ENCODE measurements around the gene EMC10. TPM values are rescaled to one million over a fixed set of nuclear protein-coding genes. Genes with fewer than 3 reads are reported as not detected.

Gene EMC10
- total RNA-seq, 1 donor from 2014 or later = 98.8 TPM

GRCh38 chr19:50537769-50538230, 61.5 kb downstream of the EMC10 start:
- DNase-seq = peak; percentile 97
- Mint-ChIP-seq H3K27ac (ENCODE audit: unreplicated experiment) (no peak overlapping the region), H3K4me1 (ENCODE audit: low read depth, unreplicated experiment) (peaks cover 10% of the 10 kb centered on the region), H3K27me3 (ENCODE audit: unreplicated experiment) (peaks cover 3% of the 10 kb centered on the region), H3K36me3 (ENCODE audit: unreplicated experiment) (peaks cover 11% of the 10 kb centered on the region), H3K4me3 (ENCODE audit: unreplicated experiment) (no peak overlapping the region), H3K9me3 (ENCODE audit: unreplicated experiment) (peaks cover 12% of the 10 kb centered on the region)
- TF ChIP-seq, protein P1, sequence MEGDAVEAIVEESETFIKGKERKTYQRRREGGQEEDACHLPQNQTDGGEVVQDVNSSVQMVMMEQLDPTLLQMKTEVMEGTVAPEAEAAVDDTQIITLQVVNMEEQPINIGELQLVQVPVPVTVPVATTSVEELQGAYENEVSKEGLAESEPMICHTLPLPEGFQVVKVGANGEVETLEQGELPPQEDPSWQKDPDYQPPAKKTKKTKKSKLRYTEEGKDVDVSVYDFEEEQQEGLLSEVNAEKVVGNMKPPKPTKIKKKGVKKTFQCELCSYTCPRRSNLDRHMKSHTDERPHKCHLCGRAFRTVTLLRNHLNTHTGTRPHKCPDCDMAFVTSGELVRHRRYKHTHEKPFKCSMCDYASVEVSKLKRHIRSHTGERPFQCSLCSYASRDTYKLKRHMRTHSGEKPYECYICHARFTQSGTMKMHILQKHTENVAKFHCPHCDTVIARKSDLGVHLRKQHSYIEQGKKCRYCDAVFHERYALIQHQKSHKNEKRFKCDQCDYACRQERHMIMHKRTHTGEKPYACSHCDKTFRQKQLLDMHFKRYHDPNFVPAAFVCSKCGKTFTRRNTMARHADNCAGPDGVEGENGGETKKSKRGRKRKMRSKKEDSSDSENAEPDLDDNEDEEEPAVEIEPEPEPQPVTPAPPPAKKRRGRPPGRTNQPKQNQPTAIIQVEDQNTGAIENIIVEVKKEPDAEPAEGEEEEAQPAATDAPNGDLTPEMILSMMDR (IDR thresholded peaks at IDR 0.05; ENCODE audit: partially characterized antibody, unreplicated experiment) = peak; percentile 85

Other genes starting within 250 kb of the EMC10 start
- 10.6 TPM for gene KCNC3, start 147.1 kb upstream of the EMC10 start, total RNA-seq (ENCODE audit: unreplicated experiment)
- 0.88 TPM for gene NAPSA, start 110.9 kb upstream of the EMC10 start, total RNA-seq (ENCODE audit: unreplicated experiment)
- gene NR1H2, start 100.0 kb upstream of the EMC10 start, total RNA-seq (ENCODE audit: unreplicated experiment) = 28.3 TPM
- 38.9 TPM for gene POLD1, start 92.2 kb upstream of the EMC10 start, total RNA-seq (ENCODE audit: unreplicated experiment)
- gene SPIB, start 57.6 kb upstream of the EMC10 start, total RNA-seq (ENCODE audit: unreplicated experiment) = 2.7 TPM
- 0.61 TPM for gene MYBPC2, start 43.6 kb upstream of the EMC10 start, total RNA-seq (ENCODE audit: unreplicated experiment)
- 5.2 TPM for gene GARIN5A, start 341 bp downstream of the EMC10 start, total RNA-seq (ENCODE audit: unreplicated experiment)
- 19.1 TPM for gene JOSD2, start 34.7 kb downstream of the EMC10 start, total RNA-seq (ENCODE audit: unreplicated experiment)
- gene ASPDH, start 37.4 kb downstream of the EMC10 start, total RNA-seq (ENCODE audit: unreplicated experiment) = not detected
- 28.5 TPM for gene LRRC4B, start 91.9 kb downstream of the EMC10 start, total RNA-seq (ENCODE audit: unreplicated experiment)
- 15.6 TPM for gene SYT3, start 163.4 kb downstream of the EMC10 start, total RNA-seq (ENCODE audit: unreplicated experiment)
- 10.4 TPM for gene C19orf81, start 172.9 kb downstream of the EMC10 start, total RNA-seq (ENCODE audit: unreplicated experiment)
- gene SHANK1, start 243.3 kb downstream of the EMC10 start, total RNA-seq (ENCODE audit: unreplicated experiment) = 19.0 TPM
- 4.0 TPM for gene CLEC11A, start 246.9 kb downstream of the EMC10 start, total RNA-seq (ENCODE audit: unreplicated experiment)

Measured in glutamatergic neuron (in vitro differentiated cells).